GM18858 (cell line): ENCODE measurements around the gene PTPRZ1.
A peak's percentile ranks its signal among the peaks of the same experiment; 100 is the strongest.

Experiments used
- ATAC-seq: cut with Tn5 transposase; IDR thresholded peaks from one replicate; pipeline ENCODE4 v1.9.1; 2021; ENCODE audit not compliant: unreplicated experiment

Gene PTPRZ1

DNA sequence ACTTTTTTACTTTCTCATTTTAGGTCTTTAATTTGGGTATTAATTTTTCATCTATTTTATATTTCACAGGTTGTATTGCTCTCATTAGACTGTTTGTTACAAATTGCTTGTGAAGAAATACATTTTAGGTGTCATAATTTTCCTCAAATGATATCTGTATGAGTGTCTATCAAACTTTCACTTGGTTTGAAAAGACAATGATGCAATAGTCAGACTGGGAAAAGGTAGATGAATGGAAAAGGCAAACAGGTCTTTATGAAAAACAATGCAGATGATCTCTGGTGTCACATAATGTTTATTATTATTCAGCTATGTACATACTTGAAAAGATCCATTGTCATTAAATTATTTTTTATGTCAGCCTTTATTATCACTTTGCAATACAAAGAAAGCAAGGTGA lies 80.2 kb downstream of the PTPRZ1 start:
- no peak for ATAC-seq

- no peak for ATAC-seq
Observed at GRCh38 chr7:121953601-121954000, 80.6 kb downstream of the PTPRZ1 start.

GRCh38 chr7:121954803-121955202 lies 81.8 kb downstream of the PTPRZ1 start:
- ATAC-seq: no peak

- ATAC-seq: no peak
Observed at GRCh38 chr7:121957626-121958025, 84.7 kb downstream of the PTPRZ1 start.

- ATAC-seq: no peak
Observed at GRCh38 chr7:121960678-121961077, 87.7 kb downstream of the PTPRZ1 start.

DNA sequence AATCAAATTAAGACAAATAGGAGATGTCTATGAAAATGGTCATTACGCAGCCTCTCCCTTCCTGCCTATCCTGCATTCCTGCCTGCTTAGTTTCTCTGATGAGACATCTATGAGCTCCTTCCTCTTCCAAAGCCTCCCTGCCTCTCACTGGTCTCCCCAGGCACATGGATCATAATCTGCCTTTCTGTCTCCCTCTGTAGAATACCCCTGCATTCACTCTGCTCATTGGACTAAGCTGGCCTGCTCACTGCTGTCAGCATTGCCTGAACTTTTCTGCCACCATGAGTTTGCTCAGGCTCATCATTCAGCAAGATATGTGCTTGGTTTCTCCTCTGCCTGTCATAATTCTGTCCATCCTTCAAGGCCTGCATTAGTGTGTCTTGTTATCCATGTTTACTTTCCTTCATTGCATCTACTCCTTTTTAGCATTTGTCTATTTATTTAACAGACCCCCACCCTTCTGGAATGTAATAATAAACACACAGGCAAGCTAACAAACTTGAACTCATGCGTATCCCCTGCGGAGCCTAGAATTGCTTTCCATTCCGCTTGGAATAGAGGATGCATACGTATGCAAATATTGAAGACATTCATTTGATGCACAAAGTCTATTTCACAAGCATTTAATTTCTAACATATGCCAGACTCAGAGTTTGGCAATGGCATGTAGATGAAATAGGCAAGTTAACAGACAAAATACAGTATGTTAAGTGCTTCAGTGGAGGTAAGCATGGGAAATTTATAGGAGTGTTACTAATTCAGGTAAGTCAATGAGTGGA lies 88.3 kb downstream of the PTPRZ1 start:
- ATAC-seq: no peak

- no peak for ATAC-seq
Observed at GRCh38 chr7:121966276-121966934, 93.4 kb downstream of the PTPRZ1 start.

DNA sequence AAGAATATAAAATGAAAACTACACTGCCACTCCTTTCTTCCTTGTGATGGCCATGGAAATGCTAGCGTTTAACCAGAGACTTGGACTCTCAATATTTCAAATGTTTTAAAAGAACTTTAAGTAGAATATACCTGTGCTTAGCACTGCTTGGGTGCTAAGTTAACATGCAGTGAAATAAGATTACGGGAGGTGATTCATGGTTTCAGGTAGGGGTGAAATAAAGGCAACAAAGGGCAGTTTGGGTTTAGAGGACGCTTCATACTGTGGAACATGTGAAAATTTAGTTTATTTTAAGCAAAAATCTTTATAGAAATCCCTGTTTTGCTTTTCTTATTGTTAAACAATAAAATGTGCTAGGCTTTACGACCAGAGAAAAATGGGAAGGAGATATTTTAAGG lies 94.0 kb downstream of the PTPRZ1 start:
- no peak for ATAC-seq

DNA sequence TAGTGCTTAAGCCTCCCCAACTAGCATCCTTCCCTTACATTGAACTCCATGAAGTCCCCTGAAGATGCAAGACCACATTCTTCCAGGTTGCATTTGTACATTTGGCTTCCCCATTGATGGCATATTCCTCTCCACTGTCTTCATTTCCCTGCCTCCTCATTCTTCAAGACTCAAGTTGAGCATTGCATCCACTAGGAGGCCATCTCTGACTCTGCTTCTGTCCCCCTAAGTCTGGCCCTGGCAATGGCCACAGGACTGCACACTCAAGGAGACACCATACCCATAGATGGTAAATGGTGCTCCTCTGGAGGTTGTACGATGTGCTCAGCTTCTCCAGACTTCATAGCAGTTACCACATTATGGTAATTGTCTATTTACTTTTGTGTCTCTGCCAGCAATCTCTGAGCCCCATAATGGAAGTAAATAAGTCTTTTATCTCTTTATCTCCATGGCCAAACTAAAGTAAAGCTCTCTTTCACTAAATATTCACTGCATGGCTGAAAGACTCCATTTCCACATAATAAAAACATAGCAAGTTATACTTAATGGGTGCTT lies 112.6 kb downstream of the PTPRZ1 start:
- no peak for ATAC-seq

GRCh38 chr7:121992068-121992467 lies 119.1 kb downstream of the PTPRZ1 start:
- ATAC-seq: no peak

DNA sequence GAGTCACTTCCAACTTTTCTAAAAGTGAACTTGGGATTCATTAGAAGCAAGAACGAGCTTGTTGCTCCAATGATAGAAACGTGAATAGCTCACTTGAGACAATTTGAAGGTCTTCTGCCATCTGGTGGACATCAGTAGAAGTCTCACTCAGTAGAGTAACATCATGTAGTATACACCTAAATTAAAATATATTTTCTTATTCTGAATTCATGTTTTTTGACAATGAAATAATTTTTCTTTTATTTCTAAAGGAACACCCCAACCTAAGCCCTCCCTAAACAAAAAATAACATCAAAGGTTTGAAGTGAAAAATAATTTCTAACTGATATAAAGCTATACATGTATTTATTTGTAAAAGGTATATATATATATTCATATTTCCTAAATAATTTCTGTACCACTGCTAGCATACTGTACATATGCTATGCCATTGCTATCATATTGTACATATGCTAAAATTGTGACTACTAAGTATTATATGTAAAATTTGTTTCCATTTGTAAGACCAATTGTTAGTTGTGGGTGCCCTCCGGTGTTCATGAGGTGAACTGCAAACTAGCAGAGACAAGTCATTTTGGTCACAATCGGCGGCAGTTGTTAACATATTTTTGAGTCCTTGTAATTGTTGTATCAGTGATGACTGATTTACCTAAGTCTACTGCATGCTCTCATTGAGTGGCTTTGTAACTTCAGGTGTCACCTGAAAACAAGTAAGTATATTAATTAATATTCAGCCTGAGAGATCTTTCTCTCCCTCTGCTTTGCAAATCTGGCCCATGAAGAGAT lies 121.9 kb downstream of the PTPRZ1 start:
- ATAC-seq: peak; percentile 93

DNA sequence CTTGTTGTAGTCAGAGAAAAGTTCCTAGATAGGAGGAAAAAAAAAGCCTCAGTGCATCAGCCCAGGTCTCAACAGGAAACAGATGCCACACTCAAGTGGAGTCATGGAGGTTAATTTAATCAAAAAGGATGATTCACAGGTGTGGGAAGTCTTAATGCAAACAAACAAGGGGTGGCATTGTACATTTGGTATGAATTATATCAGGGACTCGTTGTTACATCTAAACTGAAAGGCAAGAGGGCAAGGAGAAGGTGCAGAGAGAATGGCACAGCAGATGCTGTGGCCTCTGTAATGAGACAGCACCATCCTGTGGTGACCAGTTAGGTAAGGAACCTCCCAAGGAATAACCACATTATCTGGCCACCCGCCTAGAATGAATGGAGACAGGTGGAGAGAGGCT lies 133.7 kb downstream of the PTPRZ1 start:
- ATAC-seq: no peak

GRCh38 chr7:122010116-122010515 lies 137.2 kb downstream of the PTPRZ1 start:
- ATAC-seq: no peak

GRCh38 chr7:122013065-122013464 lies 140.1 kb downstream of the PTPRZ1 start:
- peak; percentile 57 for ATAC-seq

DNA sequence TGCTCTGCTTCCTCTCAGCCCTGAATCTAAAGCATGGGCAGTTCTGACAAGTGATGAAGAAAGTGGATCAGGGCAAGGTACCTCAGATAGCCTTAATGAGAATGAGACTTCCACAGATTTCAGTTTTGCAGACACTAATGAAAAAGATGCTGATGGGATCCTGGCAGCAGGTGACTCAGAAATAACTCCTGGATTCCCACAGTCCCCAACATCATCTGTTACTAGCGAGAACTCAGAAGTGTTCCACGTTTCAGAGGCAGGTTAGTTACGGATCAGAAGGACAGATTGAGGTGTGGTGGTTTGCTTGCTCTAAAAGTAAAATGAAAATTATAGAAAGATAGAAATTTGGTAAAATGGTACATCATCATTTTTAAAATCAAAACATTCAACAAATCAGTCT lies 140.7 kb downstream of the PTPRZ1 start:
- no peak for ATAC-seq

DNA sequence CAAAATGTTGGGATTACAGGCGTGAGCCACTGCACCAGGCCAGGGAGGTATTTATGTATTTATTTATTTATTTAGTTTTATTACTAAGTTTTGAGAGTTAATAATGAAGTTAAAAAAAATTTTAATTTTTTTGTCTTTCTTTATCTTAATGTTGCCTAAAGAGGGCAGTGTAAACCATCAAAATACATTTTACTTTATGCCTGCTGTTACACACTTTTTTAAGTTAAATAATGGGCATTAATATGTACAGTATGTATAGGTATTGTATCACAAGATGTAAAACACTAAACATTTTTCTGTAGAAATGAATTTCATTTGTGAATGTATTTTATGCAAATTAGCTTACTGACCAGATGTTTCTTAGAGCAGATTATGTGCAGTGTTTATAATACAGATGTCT lies 141.7 kb downstream of the PTPRZ1 start:
- ATAC-seq: no peak

GRCh38 chr7:122018032-122018431 lies 145.1 kb downstream of the PTPRZ1 start:
- no peak for ATAC-seq

GRCh38 chr7:122027058-122027457 lies 154.1 kb downstream of the PTPRZ1 start:
- no peak for ATAC-seq

- no peak for ATAC-seq
Observed at GRCh38 chr7:122033641-122034040, 160.7 kb downstream of the PTPRZ1 start.

- no peak for ATAC-seq
Observed at GRCh38 chr7:122035876-122036275, 162.9 kb downstream of the PTPRZ1 start.

GRCh38 chr7:122038134-122038533 lies 165.2 kb downstream of the PTPRZ1 start:
- no peak for ATAC-seq

- no peak for ATAC-seq
Observed at GRCh38 chr7:122038904-122039303, 165.9 kb downstream of the PTPRZ1 start.
